ENCODE data around the gene CR1.
"Not testable (repeated sequence)": the region's sequence is repeated elsewhere in the genome, so short reads cannot be mapped to it uniquely, and the experiment has no call there.

Gene CR1

DNA sequence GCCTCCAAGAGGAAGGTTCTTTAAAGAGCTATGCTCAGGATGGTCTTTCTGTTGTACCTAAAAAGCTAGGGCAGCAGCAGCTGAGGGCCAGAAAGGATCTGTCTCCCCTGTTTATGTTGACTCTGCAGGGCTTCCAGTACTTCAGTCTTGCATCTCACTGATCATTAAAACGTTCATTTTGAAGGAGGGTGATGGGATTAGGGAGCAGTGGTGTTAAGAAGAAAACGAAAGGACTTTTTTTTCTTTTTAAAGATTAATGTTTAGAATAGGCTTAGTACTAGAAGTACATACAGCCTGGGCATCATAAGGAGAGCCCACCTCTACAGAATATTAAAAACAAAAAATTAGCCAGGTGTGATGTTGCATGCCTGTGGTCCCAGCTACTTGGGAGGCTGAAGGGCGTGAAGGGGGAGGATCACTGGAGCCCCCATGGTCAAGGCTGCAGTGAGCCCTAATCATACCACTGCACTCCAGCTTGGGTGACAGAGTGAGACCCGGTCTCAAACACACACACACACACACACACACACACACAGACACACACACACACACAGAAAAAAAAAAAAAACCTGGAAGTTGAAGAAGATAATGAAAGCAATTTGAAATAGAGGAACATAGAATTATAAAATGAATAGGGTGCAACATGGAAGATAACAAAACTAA, 151.8 kb downstream of the CR1 start:
- H3K36me3 ChIP-seq (ENCODE audit: control insufficient read depth, low read depth, low read length) = no peaks in the 10 kb centered on the region
- no peaks in the 10 kb centered on the region for H3K9me3 ChIP-seq (ENCODE audit: control insufficient read depth, low read depth, low read length)
- peaks cover 8% of the 10 kb centered on the region for H3K4me1 ChIP-seq (ENCODE audit: control insufficient read depth, low read depth, low read length)
- no peak overlapping the region for H3K4me3 ChIP-seq (ENCODE audit: low read length)
- H3K9ac ChIP-seq (ENCODE audit: low read length) = no peak overlapping the region
- H3K27ac ChIP-seq (ENCODE audit: low read length) = no peak overlapping the region
- H3K27me3 ChIP-seq (ENCODE audit: control insufficient read depth, insufficient read depth, low read length) = no peaks in the 10 kb centered on the region

DNA sequence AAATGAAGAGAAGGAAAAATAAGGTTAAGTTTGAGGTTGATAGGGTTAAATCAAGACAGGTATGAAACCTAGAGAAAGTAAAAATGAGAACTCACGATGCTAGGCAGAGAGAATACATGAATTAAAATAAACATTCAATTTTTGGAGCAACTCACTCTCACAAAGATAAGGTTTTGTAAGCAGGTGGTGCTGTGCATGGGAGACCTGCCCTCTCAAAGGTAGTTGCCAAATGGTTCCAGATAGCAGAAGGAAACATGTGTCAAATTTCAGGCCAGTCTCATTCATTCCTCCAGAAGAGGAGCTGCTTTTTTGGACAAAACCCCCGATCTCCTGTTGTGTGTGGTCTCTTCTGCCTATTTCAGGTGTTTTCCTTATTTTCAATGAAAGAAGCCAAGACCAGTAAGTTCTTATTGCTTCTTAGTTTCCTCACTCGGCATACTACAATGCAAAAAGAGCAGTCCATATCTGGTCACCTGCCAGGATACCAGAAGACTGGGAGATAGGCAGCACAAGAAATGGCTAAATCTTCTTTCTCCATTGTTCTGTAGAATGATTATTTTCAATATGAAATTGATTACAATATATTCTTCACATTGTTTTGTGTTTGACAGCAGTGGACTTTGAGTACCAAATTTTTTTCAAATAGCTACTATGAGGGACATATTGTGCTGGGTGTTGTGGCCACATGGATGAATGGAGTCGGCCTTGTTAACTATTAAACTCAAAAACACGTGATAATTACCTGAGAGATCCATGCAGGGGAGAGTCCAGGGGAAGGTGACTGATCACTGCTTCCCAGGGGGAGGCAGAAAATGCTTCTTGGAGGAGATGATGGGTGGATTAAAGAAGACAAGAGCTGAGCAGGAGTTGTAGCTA, 152.6 kb downstream of the CR1 start:
- no peak overlapping the region for H3K4me3 ChIP-seq (ENCODE audit: low read length)
- H3K4me1 ChIP-seq (ENCODE audit: control insufficient read depth, low read depth, low read length) = peaks cover 8% of the 10 kb centered on the region
- H3K9me3 ChIP-seq (ENCODE audit: control insufficient read depth, low read depth, low read length) = no peaks in the 10 kb centered on the region
- H3K27me3 ChIP-seq (ENCODE audit: control insufficient read depth, insufficient read depth, low read length) = no peaks in the 10 kb centered on the region
- H3K9ac ChIP-seq (ENCODE audit: low read length) = no peak overlapping the region
- no peak overlapping the region for H3K27ac ChIP-seq (ENCODE audit: low read length)
- H3K36me3 ChIP-seq (ENCODE audit: control insufficient read depth, low read depth, low read length) = no peaks in the 10 kb centered on the region

DNA sequence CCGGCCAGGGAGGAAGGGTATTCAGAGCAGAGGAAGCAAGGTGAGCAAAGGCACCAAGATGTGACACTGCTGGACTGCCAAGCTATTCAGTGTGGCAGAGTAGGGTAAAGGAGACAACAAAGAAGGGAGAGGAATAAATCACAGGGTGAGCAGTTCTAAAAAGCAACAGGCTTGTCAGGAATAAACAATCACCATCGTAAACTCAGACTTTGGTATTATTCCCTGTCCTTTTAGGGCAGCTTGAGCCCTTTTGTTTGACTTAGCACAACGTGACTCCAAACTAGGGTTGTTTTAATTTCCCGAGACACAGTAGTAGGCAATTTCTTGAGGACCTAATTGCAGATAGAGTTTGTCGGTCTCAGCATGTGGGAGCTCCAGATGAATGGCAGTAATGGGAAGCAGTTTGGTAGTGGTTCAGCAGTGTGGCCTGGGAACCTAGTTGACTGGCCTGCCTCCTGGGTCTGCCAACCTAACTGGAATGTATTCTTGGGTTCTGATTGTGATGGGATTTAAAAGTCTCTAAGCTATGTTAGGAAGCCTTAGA, 153.3 kb downstream of the CR1 start:
- H3K4me1 ChIP-seq (ENCODE audit: control insufficient read depth, low read depth, low read length) = peaks cover 8% of the 10 kb centered on the region
- no peaks in the 10 kb centered on the region for H3K27me3 ChIP-seq (ENCODE audit: control insufficient read depth, insufficient read depth, low read length)
- no peak overlapping the region for H3K4me3 ChIP-seq (ENCODE audit: low read length)
- no peaks in the 10 kb centered on the region for H3K9me3 ChIP-seq (ENCODE audit: control insufficient read depth, low read depth, low read length)
- H3K27ac ChIP-seq (ENCODE audit: low read length) = no peak overlapping the region
- H3K9ac ChIP-seq (ENCODE audit: low read length) = no peak overlapping the region
- no peaks in the 10 kb centered on the region for H3K36me3 ChIP-seq (ENCODE audit: control insufficient read depth, low read depth, low read length)

DNA sequence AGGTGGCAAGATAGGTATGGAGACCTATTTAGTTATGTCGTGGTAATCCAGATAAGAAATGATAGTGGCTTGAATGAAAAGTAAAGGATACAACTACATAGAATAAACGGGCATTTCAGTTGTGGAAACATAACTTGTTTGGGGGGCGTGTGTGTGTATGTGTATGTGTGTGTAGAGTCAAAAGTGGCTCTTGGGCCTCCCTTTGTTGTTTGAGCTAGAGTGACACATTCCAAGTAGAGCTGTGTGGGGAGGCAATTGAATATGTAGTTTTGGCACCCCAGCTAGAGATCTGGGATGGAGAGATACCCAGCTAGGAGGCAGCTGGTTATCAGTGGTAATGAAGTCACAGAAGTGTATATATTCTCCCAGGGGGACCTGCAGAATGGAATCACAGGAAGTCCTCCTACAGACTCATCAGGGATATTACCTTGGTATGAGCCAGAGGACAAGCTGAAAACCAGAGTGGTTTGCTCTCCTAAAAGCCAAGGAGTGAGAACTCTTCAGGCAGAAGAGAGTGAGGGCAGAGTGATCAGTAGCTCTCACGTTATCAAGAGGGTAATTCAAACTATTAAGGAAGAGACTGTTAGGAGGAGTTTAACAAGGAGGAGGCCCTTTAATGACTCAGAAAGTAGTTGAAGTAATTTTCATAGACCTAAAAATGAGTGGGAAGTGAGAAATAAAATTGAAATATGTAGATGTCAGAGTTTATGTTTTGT, 154.1 kb downstream of the CR1 start:
- H3K27me3 ChIP-seq (ENCODE audit: control insufficient read depth, insufficient read depth, low read length) = no peaks in the 10 kb centered on the region
- H3K9me3 ChIP-seq (ENCODE audit: control insufficient read depth, low read depth, low read length) = no peaks in the 10 kb centered on the region
- H3K4me3 ChIP-seq (ENCODE audit: low read length) = no peak overlapping the region
- H3K9ac ChIP-seq (ENCODE audit: low read length) = no peak overlapping the region
- no peaks in the 10 kb centered on the region for H3K36me3 ChIP-seq (ENCODE audit: control insufficient read depth, low read depth, low read length)
- peaks cover 8% of the 10 kb centered on the region for H3K4me1 ChIP-seq (ENCODE audit: control insufficient read depth, low read depth, low read length)
- no peak overlapping the region for H3K27ac ChIP-seq (ENCODE audit: low read length)

DNA sequence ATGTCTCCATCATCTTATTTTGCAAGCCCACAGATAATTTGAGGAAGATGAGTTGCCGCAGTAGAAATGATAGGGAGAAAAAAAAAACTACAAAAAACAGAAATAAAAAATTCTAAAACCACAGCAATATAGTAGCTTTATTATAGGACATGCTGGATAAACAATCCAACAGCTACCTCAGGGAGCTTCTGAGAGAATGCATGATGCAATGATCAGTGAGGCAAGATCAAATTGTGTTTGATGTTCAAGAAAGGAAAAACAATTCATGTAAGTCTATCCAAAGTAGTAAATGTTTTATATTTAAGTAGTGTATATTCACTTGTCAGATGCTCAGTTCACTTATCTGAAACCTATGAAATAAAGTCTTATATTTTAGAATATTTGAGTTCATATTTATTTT, 155.6 kb downstream of the CR1 start:
- Histone ChIP-seq H3K4me1 (ENCODE audit: control insufficient read depth, low read depth, low read length) (peaks cover 8% of the 10 kb centered on the region), H3K27ac (ENCODE audit: low read length) (no peak overlapping the region), H3K9me3 (ENCODE audit: control insufficient read depth, low read depth, low read length) (no peaks in the 10 kb centered on the region), H3K4me3 (ENCODE audit: low read length) (no peak overlapping the region), H3K27me3 (ENCODE audit: control insufficient read depth, insufficient read depth, low read length) (no peaks in the 10 kb centered on the region), H3K36me3 (ENCODE audit: control insufficient read depth, low read depth, low read length) (no peaks in the 10 kb centered on the region), H3K9ac (ENCODE audit: low read length) (no peak overlapping the region)

DNA sequence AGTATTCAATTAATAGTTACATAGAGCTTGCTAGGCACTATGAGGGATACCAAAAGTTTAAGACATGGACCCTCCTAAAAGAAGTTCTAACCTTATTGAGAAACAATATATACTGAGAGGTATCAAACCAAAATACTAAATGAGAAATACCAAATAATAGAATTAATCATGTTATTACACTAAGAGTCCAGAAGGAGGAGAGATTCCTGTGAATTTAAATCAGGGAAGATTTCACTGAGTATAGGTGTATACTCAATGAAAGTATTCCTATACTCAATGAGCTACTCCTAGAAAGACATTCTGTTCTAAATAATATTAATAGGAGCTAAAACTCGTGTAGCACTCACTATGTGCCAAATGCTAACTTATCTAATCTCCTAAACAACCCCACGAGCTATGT, 158.4 kb downstream of the CR1 start:
- no peaks in the 10 kb centered on the region for H3K9me3 ChIP-seq (ENCODE audit: control insufficient read depth, low read depth, low read length)
- no peak overlapping the region for H3K4me3 ChIP-seq (ENCODE audit: low read length)
- H3K4me1 ChIP-seq (ENCODE audit: control insufficient read depth, low read depth, low read length) = peaks cover under 1% of the 10 kb centered on the region
- no peaks in the 10 kb centered on the region for H3K27me3 ChIP-seq (ENCODE audit: control insufficient read depth, insufficient read depth, low read length)
- no peaks in the 10 kb centered on the region for H3K36me3 ChIP-seq (ENCODE audit: control insufficient read depth, low read depth, low read length)
- H3K27ac ChIP-seq (ENCODE audit: low read length) = no peak overlapping the region
- H3K9ac ChIP-seq (ENCODE audit: low read length) = no peak overlapping the region

DNA sequence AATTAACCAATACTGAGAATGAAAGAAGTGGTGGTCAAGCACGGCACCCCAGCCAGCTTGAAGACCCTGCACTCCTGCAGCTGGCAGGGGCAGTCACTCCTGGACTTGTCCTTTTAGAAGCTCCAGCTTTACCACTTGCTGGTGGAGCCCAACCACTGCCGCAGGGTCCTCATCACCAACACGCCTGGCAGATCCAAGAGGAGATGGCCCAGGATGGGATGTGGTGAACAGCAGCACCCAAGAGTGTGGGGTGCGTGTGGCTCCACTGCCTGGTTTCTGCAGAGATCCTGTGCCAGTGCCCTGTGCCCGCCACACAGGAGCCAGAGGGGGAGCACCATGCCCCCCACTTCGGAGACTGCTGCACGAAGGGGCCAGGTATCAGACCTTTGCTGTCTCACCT, 162.5 kb downstream of the CR1 start:
- no peak overlapping the region for H3K4me3 ChIP-seq (ENCODE audit: low read length)
- no peaks in the 10 kb centered on the region for H3K4me1 ChIP-seq (ENCODE audit: control insufficient read depth, low read depth, low read length)
- H3K9ac ChIP-seq (ENCODE audit: low read length) = no peak overlapping the region
- no peaks in the 10 kb centered on the region for H3K36me3 ChIP-seq (ENCODE audit: control insufficient read depth, low read depth, low read length)
- no peak overlapping the region for H3K27ac ChIP-seq (ENCODE audit: low read length)
- H3K27me3 ChIP-seq (ENCODE audit: control insufficient read depth, insufficient read depth, low read length) = no peaks in the 10 kb centered on the region
- H3K9me3 ChIP-seq (ENCODE audit: control insufficient read depth, low read depth, low read length) = no peaks in the 10 kb centered on the region

DNA sequence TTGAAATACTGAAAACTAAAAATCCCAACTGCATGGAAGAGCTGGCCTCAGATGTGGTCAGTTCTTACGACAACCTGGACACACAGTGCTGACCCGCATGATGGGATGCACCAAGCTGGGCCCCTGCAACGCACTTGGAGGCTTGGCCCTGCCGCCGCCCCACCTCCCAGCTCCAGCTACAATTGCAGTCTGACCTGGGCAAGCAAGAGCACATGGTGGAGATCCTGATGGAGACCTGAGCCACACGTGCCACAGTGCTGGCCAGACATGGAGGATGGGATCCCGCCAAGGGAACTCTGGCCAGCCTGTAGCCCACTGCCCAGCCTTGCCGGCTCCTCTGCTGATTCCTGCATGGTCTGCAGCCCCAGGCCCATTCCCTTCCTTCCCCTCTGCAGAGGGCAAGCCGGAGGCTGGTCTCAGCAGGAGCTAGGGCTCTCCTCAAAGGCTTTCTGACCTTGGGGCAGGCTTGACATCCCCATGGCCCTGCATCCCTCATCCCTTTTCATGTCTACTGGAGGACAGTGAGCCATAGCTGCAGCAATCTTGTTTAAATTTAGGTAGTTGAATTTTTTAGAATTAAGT, 163.0 kb downstream of the CR1 start:
- Histone ChIP-seq H3K9me3 (ENCODE audit: control insufficient read depth, low read depth, low read length) (peaks cover 5% of the 10 kb centered on the region), H3K36me3 (ENCODE audit: control insufficient read depth, low read depth, low read length) (no peaks in the 10 kb centered on the region), H3K4me3 (ENCODE audit: low read length) (no peak overlapping the region), H3K9ac (ENCODE audit: low read length) (no peak overlapping the region), H3K27me3 (ENCODE audit: control insufficient read depth, insufficient read depth, low read length) (no peaks in the 10 kb centered on the region), H3K4me1 (ENCODE audit: control insufficient read depth, low read depth, low read length) (no peaks in the 10 kb centered on the region), H3K27ac (ENCODE audit: low read length) (no peak overlapping the region)

DNA sequence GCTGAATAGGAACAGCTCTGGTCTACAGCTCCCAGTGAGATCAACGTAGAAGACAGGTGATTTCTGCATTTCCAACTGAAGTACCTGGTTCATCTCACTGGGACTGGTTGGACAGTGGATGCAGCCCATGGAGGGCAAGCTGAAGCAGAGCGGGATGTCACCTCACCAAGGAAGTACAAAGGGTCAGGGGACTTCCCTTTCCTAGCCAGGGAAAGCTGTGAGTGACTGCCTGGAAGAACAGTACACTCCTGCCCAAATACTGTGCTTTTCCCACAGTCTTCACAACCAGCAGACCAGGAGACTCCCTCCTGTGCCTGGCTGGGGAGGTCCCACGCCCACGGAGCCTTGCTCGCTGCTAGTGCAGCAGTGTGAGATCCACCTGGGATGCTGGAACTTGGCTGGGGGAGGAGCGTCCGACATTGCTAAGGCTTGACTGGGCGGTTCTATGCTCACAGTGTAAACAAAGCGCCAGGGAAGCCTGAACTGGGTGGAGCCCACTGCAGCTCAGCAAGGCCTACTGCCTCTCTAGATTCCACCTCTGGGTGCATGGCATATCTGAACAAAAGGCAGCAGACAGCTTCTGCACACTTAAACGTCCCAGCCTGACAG, 163.7 kb downstream of the CR1 start:
- H3K27ac ChIP-seq (ENCODE audit: low read length) = no peak overlapping the region
- no peaks in the 10 kb centered on the region for H3K27me3 ChIP-seq (ENCODE audit: control insufficient read depth, insufficient read depth, low read length)
- peaks cover 7% of the 10 kb centered on the region for H3K9me3 ChIP-seq (ENCODE audit: control insufficient read depth, low read depth, low read length)
- H3K4me1 ChIP-seq (ENCODE audit: control insufficient read depth, low read depth, low read length) = no peaks in the 10 kb centered on the region
- H3K9ac ChIP-seq (ENCODE audit: low read length) = no peak overlapping the region
- no peaks in the 10 kb centered on the region for H3K36me3 ChIP-seq (ENCODE audit: control insufficient read depth, low read depth, low read length)
- H3K4me3 ChIP-seq (ENCODE audit: low read length) = no peak overlapping the region

DNA sequence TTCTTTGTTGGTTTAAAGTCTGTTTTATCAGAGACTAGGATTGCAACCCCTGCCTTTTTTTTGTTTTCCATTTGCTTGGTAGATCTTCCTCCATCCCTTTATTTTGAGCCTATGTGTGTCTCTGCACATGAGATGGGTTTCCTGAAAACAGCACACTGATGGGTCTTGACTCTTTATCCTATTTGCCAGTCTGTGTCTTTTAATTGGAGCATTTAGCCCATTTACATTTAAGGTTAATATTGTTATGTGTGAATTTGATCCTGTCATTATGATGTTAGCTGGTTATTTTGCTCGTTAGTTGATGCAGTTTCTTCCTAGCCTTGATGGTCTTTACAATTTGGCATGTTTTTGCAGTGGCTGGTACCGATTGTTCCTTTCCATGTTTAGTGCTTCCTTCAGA, 165.5 kb downstream of the CR1 start:
- H3K27me3 ChIP-seq (ENCODE audit: control insufficient read depth, insufficient read depth, low read length); H3K9me3 ChIP-seq (ENCODE audit: control insufficient read depth, low read depth, low read length); H3K4me1 ChIP-seq (ENCODE audit: control insufficient read depth, low read depth, low read length): not testable (repeated sequence)

DNA sequence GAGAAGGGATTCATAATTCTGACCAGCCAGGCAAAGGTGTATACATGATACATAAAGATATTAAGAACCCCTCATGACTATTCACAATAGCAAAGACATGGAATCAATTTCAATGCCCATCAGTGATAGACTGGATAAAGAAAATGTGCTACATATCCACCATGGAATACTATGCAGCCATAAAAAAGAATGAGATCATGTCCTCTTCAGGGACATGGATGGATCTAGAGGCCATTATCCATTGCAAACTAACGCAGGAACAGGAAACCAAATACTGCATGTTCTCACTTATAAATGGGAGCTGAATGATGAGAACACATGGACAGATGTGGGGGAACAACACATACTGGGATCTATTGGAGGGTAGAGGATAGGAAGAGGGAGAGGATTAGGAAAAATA, 170.4 kb downstream of the CR1 start:
- Histone ChIP-seq H3K9ac (ENCODE audit: low read length) (no peak overlapping the region), H3K4me3 (ENCODE audit: low read length) (no peak overlapping the region), H3K36me3 (ENCODE audit: control insufficient read depth, low read depth, low read length) (no peaks in the 10 kb centered on the region), H3K9me3 (ENCODE audit: control insufficient read depth, low read depth, low read length) (peaks cover 7% of the 10 kb centered on the region), H3K4me1 (ENCODE audit: control insufficient read depth, low read depth, low read length) (no peaks in the 10 kb centered on the region), H3K27me3 (ENCODE audit: control insufficient read depth, insufficient read depth, low read length) (no peaks in the 10 kb centered on the region), H3K27ac (ENCODE audit: low read length) (no peak overlapping the region)

More for the DNA sequence above, 165.5 kb downstream of the CR1 start:
- not testable (repeated sequence) for H3K9ac ChIP-seq (ENCODE audit: low read length); H3K36me3 ChIP-seq (ENCODE audit: control insufficient read depth, low read depth, low read length); H3K27ac ChIP-seq (ENCODE audit: low read length); H3K4me3 ChIP-seq (ENCODE audit: low read length)
